H1 (cell line): Measurements from ENCODE around the gene CEP104. TPM values are rescaled to one million over a fixed set of nuclear protein-coding genes. Genes with fewer than 3 reads are reported as not detected.

Experiments used
- ASH2L ChIP-seq: fragments of 200-600, 300-600 bp; sonication (generic); IDR thresholded peaks from one replicate; pipeline ENCODE4 v1.7.1; 2017; ENCODE audit warnings: low read length
- CBX8 ChIP-seq: fragments of 300-800, 300-1000 bp; sonication (generic); IDR thresholded peaks from 2 replicates; pipeline ENCODE4 v1.7.1; 2016; ENCODE audit warnings: low read depth, low read length, borderline replicate concordance
- CEBPB ChIP-seq: IDR thresholded peaks from 2 replicates; pipeline ENCODE4 v1.6.1; 2012; ENCODE audit warnings: low read depth, low read length
- CHD2 ChIP-seq: IDR thresholded peaks from 2 replicates; pipeline ENCODE4 v1.6.1; 2012; ENCODE audit warnings: low read length, improper control_type of control experiment
- CREB1 ChIP-seq: IDR thresholded peaks from 2 replicates; pipeline ENCODE4 v1.6.1; 2012; ENCODE audit warnings: inconsistent platforms
- CTBP2 ChIP-seq: IDR thresholded peaks from 2 replicates; pipeline ENCODE4 v1.7.0; 2011; ENCODE audit warnings: borderline replicate concordance, mild to moderate bottlenecking, moderate library complexity, mixed read lengths, low read length; ENCODE audit not compliant: insufficient read depth, insufficient read length
- EZH2 ChIP-seq: fragments of 200-600 bp; sonication (generic); IDR thresholded peaks from 2 replicates; pipeline ENCODE4 v1.7.1; 2012; ENCODE audit warnings: low read depth, mild to moderate bottlenecking, moderate library complexity, low read length, inconsistent platforms; ENCODE audit not compliant: severe bottlenecking
- GABPA ChIP-seq: IDR thresholded peaks from 2 replicates; pipeline ENCODE4 v1.6.1; 2011; ENCODE audit warnings: mild to moderate bottlenecking, low read length, moderate library complexity, borderline replicate concordance; ENCODE audit not compliant: insufficient read depth
- HDAC2 ChIP-seq, 2 experiments: fragments of 300-600 bp in 1 of 2; sonication (generic) in 1 of 2; IDR thresholded peaks; 2 replicates each; pipeline ENCODE4 v1.6.1; 2011 to 2012; ENCODE audit warnings: low read depth in 2 of 2, low read length in 2 of 2, mild to moderate bottlenecking in 2 of 2, moderate library complexity in 2 of 2, borderline replicate concordance in 1 of 2, inconsistent platforms in 1 of 2
- JUN ChIP-seq: IDR thresholded peaks from 2 replicates; pipeline ENCODE4 v1.6.1; 2011; ENCODE audit warnings: low read depth, mild to moderate bottlenecking, improper control_type of control experiment, low read length
- JUND ChIP-seq: IDR thresholded peaks from 2 replicates; pipeline ENCODE4 v1.6.1; 2011; ENCODE audit warnings: mild to moderate bottlenecking, improper control_type of control experiment, low read length
- NRF1 ChIP-seq: IDR thresholded peaks from 2 replicates; pipeline ENCODE4 v1.6.1; 2011; ENCODE audit warnings: mild to moderate bottlenecking, low read depth, low read length, improper control_type of control experiment
- POLR2AphosphoS5 ChIP-seq: IDR thresholded peaks from 2 replicates; pipeline ENCODE4 v1.6.1; 2011; ENCODE audit warnings: low read depth, low read length
- RBBP5 ChIP-seq: IDR thresholded peaks from 2 replicates; pipeline ENCODE4 v1.7.1; 2012; ENCODE audit warnings: low read depth, mild to moderate bottlenecking, inconsistent platforms, low read length, moderate library complexity, borderline replicate concordance
- RFX5 ChIP-seq: IDR thresholded peaks from 2 replicates; pipeline ENCODE4 v1.6.1; 2011; ENCODE audit warnings: low read depth, low read length, improper control_type of control experiment, borderline replicate concordance
- RNF2 ChIP-seq: fragments of 200-900, 300-1000 bp; sonication (generic); IDR thresholded peaks from 2 replicates; pipeline ENCODE4 v1.7.1; 2016; ENCODE audit warnings: borderline replicate concordance, low read depth, mild to moderate bottlenecking, antibody characterized with exemption, low read length; ENCODE audit not compliant: poor library complexity, severe bottlenecking; ENCODE audit errors: missing control alignments
- RXRA ChIP-seq: IDR thresholded peaks from 2 replicates; pipeline ENCODE4 v1.6.1; 2011; ENCODE audit warnings: low read depth, mild to moderate bottlenecking, low read length, moderate library complexity; ENCODE audit not compliant: insufficient read depth
- SIN3A ChIP-seq, 2 experiments: IDR thresholded peaks in 1 of 2; conservative IDR thresholded peaks in 1 of 2; 2 replicates each; pipeline ENCODE4 v1.6.1; 2011 to 2012; ENCODE audit warnings: low read length in 2 of 2, improper control_type of control experiment in 1 of 2, low read depth in 1 of 2, mild to moderate bottlenecking in 1 of 2
- SP1 ChIP-seq: IDR thresholded peaks from 2 replicates; pipeline ENCODE4 v1.6.1; 2011; ENCODE audit warnings: low read depth, low read length
- SUZ12 ChIP-seq: fragments of 200-600 bp; sonication (generic); IDR thresholded peaks from 2 replicates; pipeline ENCODE4 v1.6.1; 2012; ENCODE audit warnings: mild to moderate bottlenecking, inconsistent platforms, low read length, moderate library complexity, mixed read lengths
- TAF1 ChIP-seq: IDR thresholded peaks from 2 replicates; pipeline ENCODE4 v1.6.1; 2011; ENCODE audit warnings: mild to moderate bottlenecking, low read depth, low read length
- TEAD4 ChIP-seq: IDR thresholded peaks from 2 replicates; pipeline ENCODE4 v1.6.1; 2012; ENCODE audit warnings: low read depth, low read length, inconsistent platforms, mixed read lengths
- polyA plus RNA-seq, 7 experiments: library from polyadenylated mRNA; depleted of rRNA in 3 of 7; stranded (reverse) in 5 of 7; unstranded in 2 of 7; fragments of >200 nt in 5 of 7; fragments of 200-250 nt in 2 of 7; gene quantifications; 1 replicate in 5 of 7; 2 replicates in 1 of 7; 4 replicates in 1 of 7; pipeline versions ENCODE4 v1.2.1 to v1.2.3, GENCODE V29; 2011 to 2013; ENCODE audit warnings: missing spikeins in 2 of 7, mixed read lengths in 2 of 7
- total RNA-seq: library from RNA; stranded (reverse); fragmentation: NEBNext Ultra II Directional; extraction: Animal tissue kit (Norgen Biotek cat#: 25700); gene quantifications from 2 replicates; pipeline ENCODE4 v1.2.1, GENCODE V29; 2021

The CEP104 gene
- total and polyA plus RNA-seq, 2 of the 8 experiments (the other 6 are each of a cell fraction or from before 2014, with no cell fraction given), result 8.0 to 43.9 TPM

DNA sequence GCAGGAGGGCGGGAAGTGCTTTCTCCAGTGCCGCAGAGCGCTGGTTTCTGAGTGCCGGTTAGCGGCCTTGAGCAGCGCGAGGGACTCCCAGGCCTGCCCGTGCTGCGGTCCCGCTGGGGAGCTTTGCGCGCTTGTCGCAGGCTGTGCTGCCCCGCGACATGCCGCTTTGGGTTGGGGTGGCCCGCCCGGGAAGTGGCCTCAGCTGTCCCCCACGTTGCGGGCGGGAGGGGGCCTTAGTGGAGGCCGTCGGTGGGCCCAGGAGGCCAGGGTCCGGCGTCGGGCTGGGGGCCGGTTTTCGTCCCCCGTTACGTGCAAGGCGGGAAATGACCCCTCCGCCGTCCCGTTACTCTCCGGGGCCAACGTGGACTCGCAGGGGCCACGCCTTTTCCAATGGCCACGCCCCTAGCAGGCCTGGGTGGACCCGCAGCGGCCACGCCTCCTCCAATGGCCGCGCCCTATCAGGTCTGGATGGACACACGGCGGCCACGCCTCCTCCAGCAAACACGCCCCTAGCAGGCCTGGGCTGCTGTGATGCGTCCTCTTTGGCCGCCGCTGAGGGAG is 44.0 kb upstream of the CEP104 start (continued):
- no peak for TF ChIP-seq CTBP2
- TF ChIP-seq ASH2L, result no peak
- no peak for TF ChIP-seq JUN
- TF ChIP-seq POLR2AphosphoS5, result peak; percentile 5; the same call in 1 of the 2 replicates
- no peak; the same call in 1 of the 2 replicates for TF ChIP-seq CREB1
- TF ChIP-seq SUZ12, result no peak
- TF ChIP-seq RBBP5, result no peak
- TF ChIP-seq TEAD4, result no peak
- TF ChIP-seq NRF1, result no peak
- TF ChIP-seq JUND, result no peak
- no peak for TF ChIP-seq CHD2
- TF ChIP-seq RNF2, result no peak
- no peak for TF ChIP-seq GABPA
- no peak for TF ChIP-seq RFX5
- TF ChIP-seq HDAC2 (IDR thresholded peaks at IDR 0.05; ENCODE audit: borderline replicate concordance in 1 of 2, low read depth in 2 of 2, low read length in 2 of 2), result no peak
- TF ChIP-seq RXRA, result no peak
- no peak for TF ChIP-seq TAF1
- no peak for TF ChIP-seq CBX8
- no peak; a peak in 2 of 4 replicates for TF ChIP-seq SIN3A (conservative IDR thresholded peaks at IDR 0.05 in 1 of 2, IDR thresholded peaks at IDR 0.05 in 1 of 2; ENCODE audit: low read depth in 1 of 2, low read length in 2 of 2)
- TF ChIP-seq SP1, result 0 out of 2 replicates have a peak, but pooled peaks have one; percentile 26
- no peak for TF ChIP-seq CEBPB
- no peak for TF ChIP-seq EZH2
